SH-SY5Y (cell line): ENCODE results near the gene ZSWIM9.

Experiments
- GATA2 ChIP-seq: IDR thresholded peaks from 2 replicates; pipeline ENCODE4 v1.6.1; 2011; ENCODE audit warnings: mild to moderate bottlenecking, low read depth, low read length
- GATA3 ChIP-seq: IDR thresholded peaks from 2 replicates; pipeline ENCODE4 v1.6.1; 2011; ENCODE audit warnings: low read depth, mild to moderate bottlenecking, low read length, moderate library complexity

DNA sequence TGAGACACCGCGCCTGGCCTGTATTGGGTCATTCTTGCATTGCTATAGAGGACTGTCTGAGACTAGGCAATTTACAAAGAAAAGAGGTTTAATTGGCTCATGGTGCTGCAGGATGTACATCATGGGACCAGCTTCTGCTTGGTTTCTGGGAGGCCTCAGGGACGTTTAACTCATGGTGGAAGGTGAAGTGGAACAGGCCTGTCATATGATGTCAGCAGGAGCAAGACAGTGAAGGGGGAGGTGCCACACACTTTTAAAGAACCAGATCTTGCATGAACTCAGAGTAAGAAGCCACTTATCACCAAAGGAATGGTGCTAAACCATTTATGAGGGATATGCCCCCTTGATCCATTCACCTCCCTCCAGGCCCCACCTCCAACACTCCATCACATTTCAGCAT is 66.6 kb downstream of the ZSWIM9 start:
- no peak for TF ChIP-seq GATA2
- TF ChIP-seq GATA3, result no peak
